ENCODE measurements around the gene PRRC1.

DNA sequence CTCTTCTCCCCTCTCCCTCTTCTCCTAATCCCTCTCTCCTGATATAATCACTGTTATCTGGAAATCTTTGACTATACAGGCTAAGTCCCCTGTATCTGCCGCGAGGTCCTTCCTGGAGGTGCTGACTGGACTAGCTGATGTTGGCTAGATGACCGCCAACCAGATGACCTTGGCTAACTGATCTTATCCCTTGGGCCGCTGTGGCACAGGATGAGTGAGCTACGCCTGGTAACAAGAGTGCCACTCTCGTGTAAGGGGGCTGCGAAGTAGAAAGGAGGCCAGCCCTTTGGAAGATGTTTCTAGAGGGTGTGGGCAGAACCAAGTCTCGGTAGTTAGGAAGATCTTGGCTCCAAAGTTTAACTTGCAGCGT lies 345 bp upstream of the PRRC1 start:
- no peak for TF ChIP-seq CTCF (conservative IDR thresholded peaks at IDR 0.05; ENCODE audit: low read depth, low read length)
- no peak for TF ChIP-seq EZH2 (IDR thresholded peaks at IDR 0.05; ENCODE audit: borderline replicate concordance, low read depth, low read length, poor library complexity, severe bottlenecking)

All from A673 (cell line).